ENCODE measurements around the gene IL1F10.

IL1F10 gene

DNA sequence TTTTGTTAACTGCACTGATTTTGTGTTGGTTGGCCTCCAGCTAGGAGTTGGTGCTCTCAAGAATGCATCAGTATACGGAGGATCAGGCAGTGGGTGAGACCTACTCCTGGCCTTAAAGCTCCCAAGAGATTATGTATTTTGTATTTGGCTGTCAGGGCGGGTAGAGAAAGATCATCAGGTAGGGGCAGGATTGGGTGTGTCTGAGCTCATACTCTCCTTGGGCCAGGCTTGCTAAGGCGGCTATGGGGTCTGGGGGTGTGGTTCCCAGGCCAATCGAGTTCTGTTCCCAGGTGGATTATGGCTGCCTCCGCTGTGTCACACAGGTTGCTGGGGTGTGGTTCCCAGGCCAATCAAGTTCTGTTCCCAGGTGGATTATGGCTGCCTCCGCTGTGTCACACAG, 30.8 kb downstream of the IL1F10 start:
- Histone ChIP-seq H3F3A (ENCODE audit: insufficient read depth) (no peaks in the 10 kb centered on the region), H3K79me2 (ENCODE audit: insufficient read depth, low read length) (no peaks in the 10 kb centered on the region), H3K9me2 (replicated peaks; ENCODE audit: insufficient read depth, low read length) (no peaks in the 10 kb centered on the region), H3K4me2 (ENCODE audit: low read depth, low read length, poor library complexity, severe bottlenecking) (no peak overlapping the region), H3K9ac (ENCODE audit: low read length) (no peak overlapping the region), H4K20me1 (ENCODE audit: low read depth, low read length) (no peaks in the 10 kb centered on the region), H3K27me3 (ENCODE audit: low read length) (no peaks in the 10 kb centered on the region), H3K4me3 (ENCODE audit: insufficient read depth, low read length, poor library complexity, severe bottlenecking) (no peak overlapping the region), H3K36me3 (ENCODE audit: low read length) (no peaks in the 10 kb centered on the region), H3K9me3 (ENCODE audit: insufficient read depth, low read length) (no peaks in the 10 kb centered on the region), H3K27ac (ENCODE audit: low read depth, low read length) (no peak overlapping the region), H2AFZ (ENCODE audit: low read depth, low read length, severe bottlenecking) (no peak overlapping the region)
- TF ChIP-seq, protein P1, sequence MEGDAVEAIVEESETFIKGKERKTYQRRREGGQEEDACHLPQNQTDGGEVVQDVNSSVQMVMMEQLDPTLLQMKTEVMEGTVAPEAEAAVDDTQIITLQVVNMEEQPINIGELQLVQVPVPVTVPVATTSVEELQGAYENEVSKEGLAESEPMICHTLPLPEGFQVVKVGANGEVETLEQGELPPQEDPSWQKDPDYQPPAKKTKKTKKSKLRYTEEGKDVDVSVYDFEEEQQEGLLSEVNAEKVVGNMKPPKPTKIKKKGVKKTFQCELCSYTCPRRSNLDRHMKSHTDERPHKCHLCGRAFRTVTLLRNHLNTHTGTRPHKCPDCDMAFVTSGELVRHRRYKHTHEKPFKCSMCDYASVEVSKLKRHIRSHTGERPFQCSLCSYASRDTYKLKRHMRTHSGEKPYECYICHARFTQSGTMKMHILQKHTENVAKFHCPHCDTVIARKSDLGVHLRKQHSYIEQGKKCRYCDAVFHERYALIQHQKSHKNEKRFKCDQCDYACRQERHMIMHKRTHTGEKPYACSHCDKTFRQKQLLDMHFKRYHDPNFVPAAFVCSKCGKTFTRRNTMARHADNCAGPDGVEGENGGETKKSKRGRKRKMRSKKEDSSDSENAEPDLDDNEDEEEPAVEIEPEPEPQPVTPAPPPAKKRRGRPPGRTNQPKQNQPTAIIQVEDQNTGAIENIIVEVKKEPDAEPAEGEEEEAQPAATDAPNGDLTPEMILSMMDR (IDR thresholded peaks at IDR 0.05; ENCODE audit: insufficient read depth, low read length, poor library complexity, severe bottlenecking) = no peak
- TF ChIP-seq EZH2phosphoT487 (conservative IDR thresholded peaks at IDR 0.05; ENCODE audit: low read length) = no peak

DNA sequence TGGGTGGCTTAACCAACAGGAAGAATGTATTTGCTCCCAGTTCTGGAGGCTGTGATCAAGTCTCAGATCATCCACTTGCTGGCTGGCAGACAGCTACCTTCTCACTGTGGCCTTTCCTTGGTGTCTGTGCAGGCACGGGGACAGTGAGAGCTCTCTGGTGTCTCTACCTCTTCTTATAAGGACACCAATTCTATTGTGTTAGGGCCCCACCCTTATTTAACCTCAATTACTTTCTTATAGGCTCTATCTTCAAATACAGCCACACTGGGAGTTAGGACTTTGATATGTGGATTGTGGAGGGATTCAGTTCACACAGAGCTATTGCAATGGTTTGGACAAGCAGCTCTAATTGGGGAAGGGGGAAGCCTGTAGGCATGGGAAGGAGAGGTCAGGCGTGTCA, 34.4 kb downstream of the IL1F10 start:
- Histone ChIP-seq H3K9me2 (replicated peaks; ENCODE audit: insufficient read depth, low read length) (no peaks in the 10 kb centered on the region), H3K36me3 (ENCODE audit: low read length) (no peaks in the 10 kb centered on the region), H3K27me3 (ENCODE audit: low read length) (no peaks in the 10 kb centered on the region), H3K27ac (ENCODE audit: low read depth, low read length) (no peak overlapping the region), H3K4me3 (ENCODE audit: insufficient read depth, low read length, poor library complexity, severe bottlenecking) (no peak overlapping the region), H3K4me2 (ENCODE audit: low read depth, low read length, poor library complexity, severe bottlenecking) (no peak overlapping the region), H3K79me2 (ENCODE audit: insufficient read depth, low read length) (no peaks in the 10 kb centered on the region), H4K20me1 (ENCODE audit: low read depth, low read length) (no peaks in the 10 kb centered on the region), H3K9me3 (ENCODE audit: insufficient read depth, low read length) (no peaks in the 10 kb centered on the region), H3F3A (ENCODE audit: insufficient read depth) (no peaks in the 10 kb centered on the region), H2AFZ (ENCODE audit: low read depth, low read length, severe bottlenecking) (no peak overlapping the region), H3K9ac (ENCODE audit: low read length) (no peak overlapping the region)
- TF ChIP-seq, protein P1 (IDR thresholded peaks at IDR 0.05; ENCODE audit: insufficient read depth, low read length, poor library complexity, severe bottlenecking) = no peak
- TF ChIP-seq EZH2phosphoT487 (conservative IDR thresholded peaks at IDR 0.05; ENCODE audit: low read length) = no peak

DNA sequence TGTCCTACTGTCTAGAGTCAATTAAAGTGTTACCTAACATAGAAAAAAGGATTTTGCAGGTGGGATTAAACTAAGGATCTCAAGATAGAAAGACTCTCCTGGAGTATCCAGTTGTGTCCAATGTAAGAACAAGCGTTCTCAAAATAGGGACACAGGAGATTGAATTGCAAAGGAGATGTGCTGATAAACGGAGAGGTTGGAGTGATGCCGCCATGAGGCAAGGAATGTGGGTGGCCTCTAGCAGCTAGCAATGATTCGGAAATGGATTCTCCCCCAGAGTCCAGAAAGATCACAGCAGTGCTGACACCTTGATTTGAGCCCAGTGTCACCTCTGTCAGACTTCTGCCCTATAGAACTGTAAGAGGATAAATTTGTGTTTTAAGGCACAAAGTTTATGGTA, 35.5 kb downstream of the IL1F10 start:
- Histone ChIP-seq H3K9me2 (replicated peaks; ENCODE audit: insufficient read depth, low read length) (no peaks in the 10 kb centered on the region), H3K4me3 (ENCODE audit: insufficient read depth, low read length, poor library complexity, severe bottlenecking) (no peak overlapping the region), H3K27ac (ENCODE audit: low read depth, low read length) (no peak overlapping the region), H3F3A (ENCODE audit: insufficient read depth) (no peaks in the 10 kb centered on the region), H3K79me2 (ENCODE audit: insufficient read depth, low read length) (no peaks in the 10 kb centered on the region), H3K27me3 (ENCODE audit: low read length) (no peaks in the 10 kb centered on the region), H3K9ac (ENCODE audit: low read length) (no peak overlapping the region), H2AFZ (ENCODE audit: low read depth, low read length, severe bottlenecking) (no peak overlapping the region), H3K9me3 (ENCODE audit: insufficient read depth, low read length) (no peaks in the 10 kb centered on the region), H4K20me1 (ENCODE audit: low read depth, low read length) (no peaks in the 10 kb centered on the region), H3K36me3 (ENCODE audit: low read length) (no peaks in the 10 kb centered on the region), H3K4me2 (ENCODE audit: low read depth, low read length, poor library complexity, severe bottlenecking) (no peak overlapping the region)
- TF ChIP-seq EZH2phosphoT487 (conservative IDR thresholded peaks at IDR 0.05; ENCODE audit: low read length) = no peak
- TF ChIP-seq, protein P1 (IDR thresholded peaks at IDR 0.05; ENCODE audit: insufficient read depth, low read length, poor library complexity, severe bottlenecking) = no peak
